HCT116 (cell line): ENCODE measurements around the gene ABHD12.

ENCODE experiments used
- EGR1 ChIP-seq: IDR thresholded peaks from 2 replicates; pipeline ENCODE4 v1.6.1; 2012; ENCODE audit warnings: low read depth
- EZH2 ChIP-seq: fragments of 200-600 bp; sonication (generic); IDR thresholded peaks from 2 replicates; pipeline ENCODE4 v1.6.1; 2017; ENCODE audit warnings: antibody characterized with exemption, mixed run types
- JUND ChIP-seq: IDR thresholded peaks from 2 replicates; pipeline ENCODE4 v1.6.1; 2012
- POLR2A ChIP-seq: IDR thresholded peaks from 2 replicates; pipeline ENCODE4 v1.7.0; 2011; ENCODE audit warnings: borderline replicate concordance; ENCODE audit not compliant: insufficient read depth, insufficient read length; ENCODE audit errors: extremely low read depth
- POLR2AphosphoS5 ChIP-seq: IDR thresholded peaks from 2 replicates; pipeline ENCODE4 v1.6.1; 2011; ENCODE audit warnings: mild to moderate bottlenecking, low read depth, low read length, moderate library complexity
- ZNF274 ChIP-seq: fragments of 200-500 bp; sonication (Bioruptor generic); IDR thresholded peaks from 2 replicates; pipeline ENCODE4 v1.6.1; 2014; ENCODE audit warnings: mild to moderate bottlenecking, low read depth, low read length, inconsistent platforms
- TF ChIP-seq, protein P1 (sequence below): IDR thresholded peaks from 2 replicates; pipeline ENCODE4 v1.6.1; 2012
- TF ChIP-seq, protein P2 (sequence below), 3 experiments: fragments of 200-600 bp in 1 of 3; sonication (generic) in 1 of 3; IDR thresholded peaks in 2 of 3; conservative IDR thresholded peaks in 1 of 3; 2 replicates each; pipeline ENCODE4 v1.5.1; 2012 to 2017; ENCODE audit warnings: low read depth in 2 of 3, low read length in 2 of 3, antibody characterized with exemption in 1 of 3, borderline replicate concordance in 1 of 3, control low read depth in 1 of 3, mild to moderate bottlenecking in 1 of 3, mixed read lengths in 1 of 3, mixed run types in 1 of 3, moderate library complexity in 1 of 3; ENCODE audit not compliant: insufficient read depth in 1 of 3
- TF ChIP-seq, protein P3 (sequence below): IDR thresholded peaks from 2 replicates; pipeline ENCODE4 v1.6.1; 2011; ENCODE audit warnings: mild to moderate bottlenecking, low read length, moderate library complexity; ENCODE audit not compliant: insufficient replicate concordance; ENCODE audit errors: extremely low read depth

DNA sequence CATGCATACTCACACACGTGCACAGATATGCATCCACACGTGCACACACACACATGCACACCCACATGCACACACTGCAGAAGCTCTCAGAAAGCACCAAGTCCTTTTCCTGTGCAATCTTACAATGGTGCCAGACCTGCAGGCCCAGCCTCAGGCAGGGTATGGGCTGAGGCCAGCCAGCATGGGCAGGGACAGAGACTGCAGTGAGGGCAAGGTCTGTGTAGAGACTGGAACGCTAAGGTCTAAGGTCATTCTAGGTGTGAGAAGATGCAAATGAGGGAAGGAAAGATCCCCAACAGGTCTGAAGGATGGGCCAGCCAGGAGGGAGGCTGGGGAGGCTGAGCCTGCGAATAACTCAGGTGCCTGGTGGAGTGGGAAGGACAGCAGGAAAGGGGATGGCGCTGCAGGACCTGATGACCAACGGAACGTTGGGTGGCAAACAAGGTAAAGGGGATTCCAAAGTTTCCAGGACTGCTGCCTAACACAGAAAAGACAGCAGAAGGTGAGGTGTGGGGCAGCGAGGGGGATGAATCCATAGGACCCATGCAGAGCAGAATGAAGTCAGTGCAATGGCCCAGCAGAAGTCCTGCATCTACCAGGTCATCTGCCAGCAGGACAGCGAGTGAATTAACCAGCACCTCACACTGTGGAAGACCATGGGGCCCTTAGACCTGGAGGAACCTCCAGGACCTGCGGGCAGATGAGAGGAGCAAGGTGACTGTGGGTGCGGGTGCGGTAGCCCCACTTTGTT, 67.0 kb downstream of the ABHD12 start:
- no peak for TF ChIP-seq EGR1
- TF ChIP-seq, protein P1, sequence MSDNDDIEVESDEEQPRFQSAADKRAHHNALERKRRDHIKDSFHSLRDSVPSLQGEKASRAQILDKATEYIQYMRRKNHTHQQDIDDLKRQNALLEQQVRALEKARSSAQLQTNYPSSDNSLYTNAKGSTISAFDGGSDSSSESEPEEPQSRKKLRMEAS: no peak
- no peak for TF ChIP-seq EZH2
- no peak for TF ChIP-seq POLR2AphosphoS5
- TF ChIP-seq, protein P2, sequence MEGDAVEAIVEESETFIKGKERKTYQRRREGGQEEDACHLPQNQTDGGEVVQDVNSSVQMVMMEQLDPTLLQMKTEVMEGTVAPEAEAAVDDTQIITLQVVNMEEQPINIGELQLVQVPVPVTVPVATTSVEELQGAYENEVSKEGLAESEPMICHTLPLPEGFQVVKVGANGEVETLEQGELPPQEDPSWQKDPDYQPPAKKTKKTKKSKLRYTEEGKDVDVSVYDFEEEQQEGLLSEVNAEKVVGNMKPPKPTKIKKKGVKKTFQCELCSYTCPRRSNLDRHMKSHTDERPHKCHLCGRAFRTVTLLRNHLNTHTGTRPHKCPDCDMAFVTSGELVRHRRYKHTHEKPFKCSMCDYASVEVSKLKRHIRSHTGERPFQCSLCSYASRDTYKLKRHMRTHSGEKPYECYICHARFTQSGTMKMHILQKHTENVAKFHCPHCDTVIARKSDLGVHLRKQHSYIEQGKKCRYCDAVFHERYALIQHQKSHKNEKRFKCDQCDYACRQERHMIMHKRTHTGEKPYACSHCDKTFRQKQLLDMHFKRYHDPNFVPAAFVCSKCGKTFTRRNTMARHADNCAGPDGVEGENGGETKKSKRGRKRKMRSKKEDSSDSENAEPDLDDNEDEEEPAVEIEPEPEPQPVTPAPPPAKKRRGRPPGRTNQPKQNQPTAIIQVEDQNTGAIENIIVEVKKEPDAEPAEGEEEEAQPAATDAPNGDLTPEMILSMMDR (IDR thresholded peaks at IDR 0.05 in 2 of 3, conservative IDR thresholded peaks at IDR 0.05 in 1 of 3; ENCODE audit: borderline replicate concordance in 1 of 3, insufficient read depth in 1 of 3, low read depth in 2 of 3, low read length in 2 of 3): no peak
- TF ChIP-seq JUND: no peak
- TF ChIP-seq, protein P3, sequence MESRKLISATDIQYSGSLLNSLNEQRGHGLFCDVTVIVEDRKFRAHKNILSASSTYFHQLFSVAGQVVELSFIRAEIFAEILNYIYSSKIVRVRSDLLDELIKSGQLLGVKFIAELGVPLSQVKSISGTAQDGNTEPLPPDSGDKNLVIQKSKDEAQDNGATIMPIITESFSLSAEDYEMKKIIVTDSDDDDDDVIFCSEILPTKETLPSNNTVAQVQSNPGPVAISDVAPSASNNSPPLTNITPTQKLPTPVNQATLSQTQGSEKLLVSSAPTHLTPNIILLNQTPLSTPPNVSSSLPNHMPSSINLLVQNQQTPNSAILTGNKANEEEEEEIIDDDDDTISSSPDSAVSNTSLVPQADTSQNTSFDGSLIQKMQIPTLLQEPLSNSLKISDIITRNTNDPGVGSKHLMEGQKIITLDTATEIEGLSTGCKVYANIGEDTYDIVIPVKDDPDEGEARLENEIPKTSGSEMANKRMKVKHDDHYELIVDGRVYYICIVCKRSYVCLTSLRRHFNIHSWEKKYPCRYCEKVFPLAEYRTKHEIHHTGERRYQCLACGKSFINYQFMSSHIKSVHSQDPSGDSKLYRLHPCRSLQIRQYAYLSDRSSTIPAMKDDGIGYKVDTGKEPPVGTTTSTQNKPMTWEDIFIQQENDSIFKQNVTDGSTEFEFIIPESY: no peak
- TF ChIP-seq POLR2A: no peak
- TF ChIP-seq ZNF274: no peak
